Myocyte (in vitro differentiated cells): ENCODE data around the gene FGF14. TPM values are rescaled to one million over a fixed set of nuclear protein-coding genes. Genes with fewer than 3 reads are reported as not detected.

Experiments used
- DNase-seq: peaks from one replicate; pipeline ENCODE4 v3.0.0-alpha.2; 2012; ENCODE audit warnings: low read depth
- total RNA-seq: library from RNA; depleted of rRNA; stranded (reverse); fragments of >200 nt; gene quantifications from 2 replicates; pipeline ENCODE4 v1.2.3, GENCODE V29; 2014

The FGF14 gene
- total RNA-seq, 1 donor from 2014 or later = not detected

GRCh38 chr13:101811284-101811839 is 590.5 kb downstream of the FGF14 start:
- DNase-seq = no peak

GRCh38 chr13:101799196-101799595 is 602.7 kb downstream of the FGF14 start:
- no peak for DNase-seq

GRCh38 chr13:101798437-101798836 is 603.4 kb downstream of the FGF14 start:
- DNase-seq = no peak

- DNase-seq = no peak
Observed at GRCh38 chr13:101795460-101795859, 606.4 kb downstream of the FGF14 start.

- DNase-seq = peak; percentile 2
Observed at GRCh38 chr13:101795025-101795424, 606.8 kb downstream of the FGF14 start.

- DNase-seq = no peak
Observed at GRCh38 chr13:101792189-101792588, 609.7 kb downstream of the FGF14 start.

- peak; percentile 23 for DNase-seq
Observed at GRCh38 chr13:101785858-101786257, 616.0 kb downstream of the FGF14 start.

- DNase-seq = no peak
Observed at GRCh38 chr13:101784313-101784712, 617.5 kb downstream of the FGF14 start.

- DNase-seq = no peak
Observed at GRCh38 chr13:101783554-101783953, 618.3 kb downstream of the FGF14 start.

GRCh38 chr13:101780211-101780610 is 621.6 kb downstream of the FGF14 start:
- DNase-seq = no peak

GRCh38 chr13:101779147-101779546 is 622.7 kb downstream of the FGF14 start:
- no peak for DNase-seq

GRCh38 chr13:101775267-101775666 is 626.6 kb downstream of the FGF14 start:
- no peak for DNase-seq

- DNase-seq = no peak
Observed at GRCh38 chr13:101774393-101774792, 627.5 kb downstream of the FGF14 start.

GRCh38 chr13:101773062-101773461 is 628.8 kb downstream of the FGF14 start:
- DNase-seq = peak; percentile 3

- no peak for DNase-seq
Observed at GRCh38 chr13:101767131-101767530, 634.7 kb downstream of the FGF14 start.

GRCh38 chr13:101763191-101763590 is 638.7 kb downstream of the FGF14 start:
- no peak for DNase-seq

GRCh38 chr13:101757446-101758039 is 644.3 kb downstream of the FGF14 start:
- DNase-seq = peak; percentile 56

- no peak for DNase-seq
Observed at GRCh38 chr13:101755228-101755887, 646.5 kb downstream of the FGF14 start.

GRCh38 chr13:101752432-101752831 is 649.4 kb downstream of the FGF14 start:
- DNase-seq = no peak

GRCh38 chr13:101751488-101751887 is 650.4 kb downstream of the FGF14 start:
- no peak for DNase-seq

- no peak for DNase-seq
Observed at GRCh38 chr13:101749584-101749983, 652.3 kb downstream of the FGF14 start.

GRCh38 chr13:101747039-101747438 is 654.8 kb downstream of the FGF14 start:
- DNase-seq = no peak

GRCh38 chr13:101746513-101746912 is 655.3 kb downstream of the FGF14 start:
- no peak for DNase-seq
